Neural crest cell (in vitro differentiated cells): Measurements from ENCODE around the gene TUT7. TPM values are rescaled to one million over a fixed set of nuclear protein-coding genes. Genes with fewer than 3 reads are reported as not detected.
"Not testable (repeated sequence)": the region's sequence is repeated elsewhere in the genome, so short reads cannot be mapped to it uniquely, and the experiment has no call there.

ENCODE experiments used
- DNase-seq: peaks from one replicate; pipeline ENCODE4 v3.0.0; 2021; ENCODE audit warnings: low read depth, mixed read lengths, low spot score
- H3K27ac Mint-ChIP-seq: one replicate; pipeline ENCODE4 v1.8.0; 2021; ENCODE audit warnings: mild to moderate bottlenecking, mixed read lengths; ENCODE audit not compliant: unreplicated experiment
- H3K27me3 Mint-ChIP-seq: 2 replicates; pipeline ENCODE4 v1.8.0; 2021; ENCODE audit warnings: low read depth, mild to moderate bottlenecking, mixed read lengths
- H3K36me3 Mint-ChIP-seq: 2 replicates; pipeline ENCODE4 v1.8.0; 2021; ENCODE audit warnings: low read depth, mild to moderate bottlenecking, mixed read lengths
- H3K4me1 Mint-ChIP-seq: 2 replicates; pipeline ENCODE4 v1.8.0; 2021; ENCODE audit warnings: mixed read lengths
- H3K4me3 Mint-ChIP-seq: one replicate; pipeline ENCODE4 v1.8.0; 2021; ENCODE audit warnings: mild to moderate bottlenecking, mixed read lengths
- H3K9me3 Mint-ChIP-seq: 2 replicates; pipeline ENCODE4 v1.8.0; 2021; ENCODE audit warnings: mixed read lengths
- long read RNA-seq: library from polyadenylated mRNA; unstranded; transcript quantifications from one replicate; pipeline ENCODE4 v2.0.0, GENCODE V29; 2020
- total RNA-seq: library from RNA; stranded (reverse); gene quantifications from 2 replicates; pipeline ENCODE4 v1.2.1, GENCODE V29; 2021
- TF ChIP-seq, protein P1 (sequence below): fragments of 200-600 bp; sonication (generic); conservative IDR thresholded peaks from 2 replicates; pipeline ENCODE4 v1.5.0; 2021; ENCODE audit warnings: antibody characterized with exemption, mild to moderate bottlenecking

TUT7 gene, protein sequence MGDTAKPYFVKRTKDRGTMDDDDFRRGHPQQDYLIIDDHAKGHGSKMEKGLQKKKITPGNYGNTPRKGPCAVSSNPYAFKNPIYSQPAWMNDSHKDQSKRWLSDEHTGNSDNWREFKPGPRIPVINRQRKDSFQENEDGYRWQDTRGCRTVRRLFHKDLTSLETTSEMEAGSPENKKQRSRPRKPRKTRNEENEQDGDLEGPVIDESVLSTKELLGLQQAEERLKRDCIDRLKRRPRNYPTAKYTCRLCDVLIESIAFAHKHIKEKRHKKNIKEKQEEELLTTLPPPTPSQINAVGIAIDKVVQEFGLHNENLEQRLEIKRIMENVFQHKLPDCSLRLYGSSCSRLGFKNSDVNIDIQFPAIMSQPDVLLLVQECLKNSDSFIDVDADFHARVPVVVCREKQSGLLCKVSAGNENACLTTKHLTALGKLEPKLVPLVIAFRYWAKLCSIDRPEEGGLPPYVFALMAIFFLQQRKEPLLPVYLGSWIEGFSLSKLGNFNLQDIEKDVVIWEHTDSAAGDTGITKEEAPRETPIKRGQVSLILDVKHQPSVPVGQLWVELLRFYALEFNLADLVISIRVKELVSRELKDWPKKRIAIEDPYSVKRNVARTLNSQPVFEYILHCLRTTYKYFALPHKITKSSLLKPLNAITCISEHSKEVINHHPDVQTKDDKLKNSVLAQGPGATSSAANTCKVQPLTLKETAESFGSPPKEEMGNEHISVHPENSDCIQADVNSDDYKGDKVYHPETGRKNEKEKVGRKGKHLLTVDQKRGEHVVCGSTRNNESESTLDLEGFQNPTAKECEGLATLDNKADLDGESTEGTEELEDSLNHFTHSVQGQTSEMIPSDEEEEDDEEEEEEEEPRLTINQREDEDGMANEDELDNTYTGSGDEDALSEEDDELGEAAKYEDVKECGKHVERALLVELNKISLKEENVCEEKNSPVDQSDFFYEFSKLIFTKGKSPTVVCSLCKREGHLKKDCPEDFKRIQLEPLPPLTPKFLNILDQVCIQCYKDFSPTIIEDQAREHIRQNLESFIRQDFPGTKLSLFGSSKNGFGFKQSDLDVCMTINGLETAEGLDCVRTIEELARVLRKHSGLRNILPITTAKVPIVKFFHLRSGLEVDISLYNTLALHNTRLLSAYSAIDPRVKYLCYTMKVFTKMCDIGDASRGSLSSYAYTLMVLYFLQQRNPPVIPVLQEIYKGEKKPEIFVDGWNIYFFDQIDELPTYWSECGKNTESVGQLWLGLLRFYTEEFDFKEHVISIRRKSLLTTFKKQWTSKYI (N-terminal part only)
- total RNA-seq: 16.9 and 17.9 TPM in 2 replicates
- long read RNA-seq, partial matches to known transcripts: 55 of 67 reads
- long read RNA-seq, other reads (novel, unspliced or antisense): 12 of 67 reads

DNA sequence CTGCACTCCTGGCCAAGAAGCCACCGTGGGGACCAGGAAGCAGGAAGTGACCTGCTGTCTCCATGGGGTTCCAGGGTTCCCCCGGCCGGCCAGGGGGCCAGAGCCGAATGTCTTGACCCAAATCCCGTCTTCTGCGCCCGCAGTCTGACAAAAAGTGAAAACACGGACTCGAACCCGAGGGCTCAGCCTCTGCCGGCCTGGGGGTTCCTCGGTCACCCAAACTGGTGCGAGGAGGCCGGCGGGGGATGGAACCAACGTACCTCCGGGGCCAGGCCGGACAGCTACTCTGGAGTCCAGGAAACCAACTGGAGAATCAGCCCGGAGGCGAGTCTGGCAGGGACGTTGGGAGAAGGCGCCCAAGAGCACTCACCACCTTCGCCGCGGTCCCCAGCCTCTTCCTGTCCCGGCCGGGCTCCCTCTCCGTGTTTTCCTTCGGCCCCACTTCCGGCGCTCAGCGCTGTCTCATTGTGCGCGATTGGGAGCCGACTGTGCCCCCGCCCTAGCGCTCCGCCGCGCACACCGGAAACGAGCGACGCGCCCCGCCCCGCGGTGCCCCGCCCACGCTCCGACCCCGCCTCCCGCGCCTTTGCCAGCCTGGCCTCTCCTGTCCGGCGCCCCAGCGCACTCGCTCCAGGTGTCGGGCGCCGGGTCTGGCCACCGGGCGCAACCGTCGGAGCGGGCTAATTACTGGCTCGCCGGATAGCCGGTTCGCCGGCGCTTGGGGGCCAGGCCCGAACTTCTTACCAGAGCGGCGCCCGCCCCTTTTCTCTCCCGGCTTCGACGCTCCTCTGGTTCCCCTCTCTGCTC lies at the start of gene TUT7:
Gene TUT7 (minus strand): TSS at position 400 of the 807 bp plus-strand sequence. CDS start 1,211 bp downstream, outside the sequence.
- Mint-ChIP-seq H3K4me1 (peaks cover 30% of the 10 kb centered on the region), H3K36me3 (no peaks in the 10 kb centered on the region), H3K27ac (peak within 1 kb of the TSS; percentile 94), H3K27me3 (peaks cover 16% of the 10 kb centered on the region), H3K4me3 (peak within 1 kb of the TSS; percentile 97), H3K9me3 (no peaks in the 10 kb centered on the region)
- TF ChIP-seq, protein P1, sequence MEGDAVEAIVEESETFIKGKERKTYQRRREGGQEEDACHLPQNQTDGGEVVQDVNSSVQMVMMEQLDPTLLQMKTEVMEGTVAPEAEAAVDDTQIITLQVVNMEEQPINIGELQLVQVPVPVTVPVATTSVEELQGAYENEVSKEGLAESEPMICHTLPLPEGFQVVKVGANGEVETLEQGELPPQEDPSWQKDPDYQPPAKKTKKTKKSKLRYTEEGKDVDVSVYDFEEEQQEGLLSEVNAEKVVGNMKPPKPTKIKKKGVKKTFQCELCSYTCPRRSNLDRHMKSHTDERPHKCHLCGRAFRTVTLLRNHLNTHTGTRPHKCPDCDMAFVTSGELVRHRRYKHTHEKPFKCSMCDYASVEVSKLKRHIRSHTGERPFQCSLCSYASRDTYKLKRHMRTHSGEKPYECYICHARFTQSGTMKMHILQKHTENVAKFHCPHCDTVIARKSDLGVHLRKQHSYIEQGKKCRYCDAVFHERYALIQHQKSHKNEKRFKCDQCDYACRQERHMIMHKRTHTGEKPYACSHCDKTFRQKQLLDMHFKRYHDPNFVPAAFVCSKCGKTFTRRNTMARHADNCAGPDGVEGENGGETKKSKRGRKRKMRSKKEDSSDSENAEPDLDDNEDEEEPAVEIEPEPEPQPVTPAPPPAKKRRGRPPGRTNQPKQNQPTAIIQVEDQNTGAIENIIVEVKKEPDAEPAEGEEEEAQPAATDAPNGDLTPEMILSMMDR: no peak
- DNase-seq: peak; percentile 94

DNA sequence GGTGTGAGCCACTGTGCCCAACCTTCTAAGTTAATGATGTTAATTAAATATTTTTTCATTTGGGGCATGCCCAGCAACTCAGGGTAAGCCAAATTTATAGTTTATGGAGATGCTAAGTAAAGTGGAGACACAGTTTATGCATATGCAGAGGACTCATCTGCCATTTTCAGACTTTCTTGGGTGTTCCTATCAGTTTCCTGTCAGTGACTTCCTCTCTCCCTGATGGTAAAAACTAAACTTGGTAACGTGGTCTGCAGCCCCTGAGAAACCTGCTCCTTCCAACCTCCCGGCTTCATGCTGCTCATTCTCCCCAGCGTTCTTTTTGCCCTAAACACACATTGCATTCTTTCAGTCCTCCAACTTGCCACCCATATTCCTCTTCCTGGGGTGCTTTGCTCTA lies 48.4 kb upstream of the TUT7 start:
- no peak for DNase-seq
- H3K9me3 Mint-ChIP-seq: no peaks in the 10 kb centered on the region
- no peaks in the 10 kb centered on the region for H3K36me3 Mint-ChIP-seq
- no peak overlapping the region for H3K27ac Mint-ChIP-seq
- H3K4me1 Mint-ChIP-seq: peaks cover 9% of the 10 kb centered on the region
- H3K27me3 Mint-ChIP-seq: no peaks in the 10 kb centered on the region
- TF ChIP-seq, protein P1: no peak
- no peak overlapping the region for H3K4me3 Mint-ChIP-seq

DNA sequence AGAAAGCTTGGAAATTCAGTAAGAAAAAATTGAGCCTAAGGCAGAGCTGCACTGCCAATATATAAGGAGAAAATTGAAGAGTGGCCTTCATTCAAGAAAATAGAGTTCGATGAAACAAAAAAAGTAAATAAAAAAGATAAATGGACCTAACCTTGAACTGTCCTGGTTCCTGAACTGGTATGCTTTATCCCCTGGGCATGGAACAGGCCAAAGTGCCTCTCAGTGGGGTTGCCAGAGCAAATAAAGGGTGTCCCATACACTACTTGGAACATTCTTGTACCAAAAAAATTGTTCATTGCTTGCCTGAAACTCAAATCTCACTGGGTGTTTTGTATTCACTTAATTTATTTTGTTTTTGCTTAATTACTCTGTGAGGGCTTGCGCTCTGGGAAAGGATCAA lies 42.2 kb upstream of the TUT7 start:
- DNase-seq: no peak
- Mint-ChIP-seq H3K9me3 (peaks cover 3% of the 10 kb centered on the region), H3K27me3 (peaks cover 5% of the 10 kb centered on the region), H3K27ac (no peak overlapping the region), H3K4me1 (no peaks in the 10 kb centered on the region), H3K36me3 (peaks cover 3% of the 10 kb centered on the region), H3K4me3 (no peak overlapping the region)
- TF ChIP-seq, protein P1: no peak

- not testable (repeated sequence) for DNase-seq, H3K4me1 Mint-ChIP-seq, H3K27me3 Mint-ChIP-seq, H3K4me3 Mint-ChIP-seq, H3K36me3 Mint-ChIP-seq, H3K27ac Mint-ChIP-seq, H3K9me3 Mint-ChIP-seq
These were observed 36.0 kb upstream of the TUT7 start for GRCh38 chr9:86390184-86390583.

- peaks cover 5% of the 10 kb centered on the region for H3K27me3 Mint-ChIP-seq
These were observed 35.4 kb upstream of the TUT7 start for GRCh38 chr9:86389628-86390027.

More at GRCh38 chr9:86389628-86390027, 35.4 kb upstream of the TUT7 start:
- TF ChIP-seq, protein P1: no peak
- no peaks in the 10 kb centered on the region for H3K4me1 Mint-ChIP-seq
- peaks cover 6% of the 10 kb centered on the region for H3K36me3 Mint-ChIP-seq
- H3K4me3 Mint-ChIP-seq: no peak overlapping the region
- no peak overlapping the region for H3K27ac Mint-ChIP-seq
- H3K9me3 Mint-ChIP-seq: peaks cover 5% of the 10 kb centered on the region
- DNase-seq: no peak
